Neutrophil (primary cell): Measurements from ENCODE around the gene ITPR1.

ENCODE experiments used
- H3K27ac ChIP-seq: fragments of 200-600 bp; sonication (generic); 2 replicates; pipeline ENCODE4 v1.5.1; 2016; ENCODE audit warnings: mild to moderate bottlenecking, moderate library complexity
- H3K27me3 ChIP-seq: fragments of 200-600 bp; sonication (generic); 2 replicates; pipeline ENCODE4 v1.6.0; 2016; ENCODE audit warnings: mild to moderate bottlenecking
- H3K36me3 ChIP-seq: fragments of 200-600 bp; sonication (generic); 2 replicates; pipeline ENCODE4 v1.5.1; 2017
- H3K4me1 ChIP-seq, 2 experiments: fragments of 200-600 bp in 1 of 2; sonication (generic) in 1 of 2; 1 replicate in 1 of 2; 2 replicates in 1 of 2; pipeline versions ENCODE4 v1.5.1 to v1.6.1; 2013 to 2016; ENCODE audit warnings: low read depth in 1 of 2, low read length in 1 of 2, mild to moderate bottlenecking in 1 of 2, moderate library complexity in 1 of 2; ENCODE audit not compliant: control insufficient read depth in 1 of 2, insufficient read depth in 1 of 2
- H3K4me3 ChIP-seq, 2 experiments: fragments of 200-600 bp in 1 of 2; sonication (generic) in 1 of 2; 1 replicate in 1 of 2; 2 replicates in 1 of 2; pipeline ENCODE4 v1.5.1; 2013 to 2016; ENCODE audit warnings: low read depth in 1 of 2, low read length in 1 of 2, mild to moderate bottlenecking in 1 of 2, moderate library complexity in 1 of 2
- H3K9me3 ChIP-seq: fragments of 200-600 bp; sonication (generic); 2 replicates; pipeline ENCODE4 v1.5.1; 2016
- TF ChIP-seq, protein P1 (sequence below): fragments of 200-600 bp; sonication (generic); IDR thresholded peaks from 2 replicates; pipeline ENCODE4 v1.5.1; 2016; ENCODE audit warnings: antibody characterized with exemption

Gene ITPR1

DNA sequence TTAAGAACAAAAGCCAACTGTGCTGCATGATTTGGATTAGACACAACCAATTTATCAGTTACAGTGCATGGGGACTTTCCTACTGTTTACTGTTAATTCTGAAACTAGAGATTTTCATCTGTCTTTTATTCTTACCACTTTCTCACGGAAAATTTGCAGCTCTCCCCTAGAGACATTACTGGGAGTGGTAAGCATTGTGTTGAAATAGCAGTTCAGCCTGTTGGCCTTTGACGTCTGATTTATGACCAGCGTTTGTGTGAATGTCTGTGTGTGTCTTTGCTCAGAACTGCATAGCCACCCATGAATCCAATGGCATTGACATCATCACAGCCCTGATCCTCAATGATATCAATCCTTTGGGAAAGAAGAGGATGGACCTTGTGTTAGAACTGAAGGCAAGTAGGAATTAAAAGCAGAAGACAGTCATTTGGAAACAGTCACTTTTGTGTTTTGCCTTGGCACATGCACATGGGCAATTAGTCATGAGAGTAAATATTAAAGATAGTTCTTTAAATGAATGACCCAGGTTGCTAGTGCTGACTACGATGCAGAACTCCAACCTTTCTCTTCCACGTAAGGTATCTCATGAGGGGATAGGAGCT is 283.9 kb downstream of the ITPR1 start:
- Histone ChIP-seq H3K4me1 (no peaks in the 10 kb centered on the region), H3K36me3 (no peaks in the 10 kb centered on the region), H3K27me3 (no peaks in the 10 kb centered on the region), H3K27ac (no peak overlapping the region), H3K9me3 (no peaks in the 10 kb centered on the region), H3K4me3 (no peak overlapping the region)
- TF ChIP-seq, protein P1, sequence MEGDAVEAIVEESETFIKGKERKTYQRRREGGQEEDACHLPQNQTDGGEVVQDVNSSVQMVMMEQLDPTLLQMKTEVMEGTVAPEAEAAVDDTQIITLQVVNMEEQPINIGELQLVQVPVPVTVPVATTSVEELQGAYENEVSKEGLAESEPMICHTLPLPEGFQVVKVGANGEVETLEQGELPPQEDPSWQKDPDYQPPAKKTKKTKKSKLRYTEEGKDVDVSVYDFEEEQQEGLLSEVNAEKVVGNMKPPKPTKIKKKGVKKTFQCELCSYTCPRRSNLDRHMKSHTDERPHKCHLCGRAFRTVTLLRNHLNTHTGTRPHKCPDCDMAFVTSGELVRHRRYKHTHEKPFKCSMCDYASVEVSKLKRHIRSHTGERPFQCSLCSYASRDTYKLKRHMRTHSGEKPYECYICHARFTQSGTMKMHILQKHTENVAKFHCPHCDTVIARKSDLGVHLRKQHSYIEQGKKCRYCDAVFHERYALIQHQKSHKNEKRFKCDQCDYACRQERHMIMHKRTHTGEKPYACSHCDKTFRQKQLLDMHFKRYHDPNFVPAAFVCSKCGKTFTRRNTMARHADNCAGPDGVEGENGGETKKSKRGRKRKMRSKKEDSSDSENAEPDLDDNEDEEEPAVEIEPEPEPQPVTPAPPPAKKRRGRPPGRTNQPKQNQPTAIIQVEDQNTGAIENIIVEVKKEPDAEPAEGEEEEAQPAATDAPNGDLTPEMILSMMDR = no peak

DNA sequence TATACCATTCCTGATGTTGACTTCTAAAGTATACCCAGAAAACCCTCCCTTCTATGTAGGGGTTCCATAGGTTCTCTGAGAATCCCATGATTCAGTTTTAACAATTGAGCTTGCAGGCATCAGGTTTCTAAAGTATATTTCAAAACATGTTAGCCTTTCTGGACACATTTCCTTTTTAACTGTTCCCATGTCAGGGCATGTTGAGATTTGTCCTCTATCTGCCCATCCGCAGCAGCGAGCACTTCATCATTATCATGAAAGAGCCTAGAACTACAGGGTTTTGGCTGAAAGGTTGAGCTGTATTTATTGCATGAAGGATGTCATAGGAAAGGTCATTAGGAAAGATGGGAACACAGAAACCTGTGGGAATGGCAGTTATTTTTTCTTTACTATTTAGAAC is 285.0 kb downstream of the ITPR1 start:
- no peaks in the 10 kb centered on the region for H3K27me3 ChIP-seq
- H3K4me3 ChIP-seq = no peak overlapping the region
- H3K27ac ChIP-seq = no peak overlapping the region
- H3K9me3 ChIP-seq = no peaks in the 10 kb centered on the region
- H3K36me3 ChIP-seq = no peaks in the 10 kb centered on the region
- TF ChIP-seq, protein P1 = no peak
- H3K4me1 ChIP-seq = no peaks in the 10 kb centered on the region

DNA sequence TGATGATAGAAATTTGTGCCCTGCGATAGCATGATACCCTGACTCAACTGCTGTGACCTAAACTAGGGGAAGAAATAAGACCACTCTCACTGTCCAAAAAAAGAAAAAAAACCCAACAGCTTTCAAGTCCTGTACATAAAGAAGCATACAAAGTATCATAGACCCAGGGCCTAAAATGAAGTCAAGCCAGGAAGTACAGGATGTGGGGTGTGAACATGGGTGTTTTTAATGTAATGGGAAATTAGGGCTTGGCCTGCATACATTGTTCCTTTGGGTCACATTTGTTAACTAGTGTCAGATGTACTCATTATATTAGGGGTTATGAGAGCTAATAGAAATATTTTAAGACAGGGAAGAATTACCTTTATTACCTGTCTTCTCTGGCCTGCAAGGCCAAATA is 285.6 kb downstream of the ITPR1 start:
- Histone ChIP-seq H3K27ac (no peak overlapping the region), H3K27me3 (no peaks in the 10 kb centered on the region), H3K36me3 (no peaks in the 10 kb centered on the region), H3K4me3 (no peak overlapping the region), H3K4me1 (no peaks in the 10 kb centered on the region), H3K9me3 (no peaks in the 10 kb centered on the region)
- TF ChIP-seq, protein P1 = no peak

DNA sequence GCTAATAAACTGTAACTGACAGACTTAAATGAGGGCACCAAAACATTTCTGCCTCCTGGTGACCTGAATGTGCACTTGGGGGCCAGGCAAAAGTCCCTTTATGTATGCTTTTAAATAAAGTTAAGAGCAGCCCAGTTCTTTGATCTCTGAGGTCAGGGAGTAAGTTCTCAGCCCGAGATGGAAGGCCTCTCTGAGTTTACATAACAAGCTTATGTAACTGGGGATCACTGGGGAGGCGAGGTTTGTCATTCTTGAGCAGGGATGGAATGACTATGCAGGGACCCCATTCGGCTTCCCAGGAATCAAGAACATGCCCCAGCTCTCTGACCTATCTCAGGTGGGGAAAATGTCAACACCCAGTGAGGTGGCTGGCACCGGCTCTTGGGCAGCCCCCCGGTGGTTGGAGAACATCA is 287.4 kb downstream of the ITPR1 start:
- Histone ChIP-seq H3K27me3 (no peaks in the 10 kb centered on the region), H3K4me1 (no peaks in the 10 kb centered on the region)
- TF ChIP-seq, protein P1 = no peak

DNA sequence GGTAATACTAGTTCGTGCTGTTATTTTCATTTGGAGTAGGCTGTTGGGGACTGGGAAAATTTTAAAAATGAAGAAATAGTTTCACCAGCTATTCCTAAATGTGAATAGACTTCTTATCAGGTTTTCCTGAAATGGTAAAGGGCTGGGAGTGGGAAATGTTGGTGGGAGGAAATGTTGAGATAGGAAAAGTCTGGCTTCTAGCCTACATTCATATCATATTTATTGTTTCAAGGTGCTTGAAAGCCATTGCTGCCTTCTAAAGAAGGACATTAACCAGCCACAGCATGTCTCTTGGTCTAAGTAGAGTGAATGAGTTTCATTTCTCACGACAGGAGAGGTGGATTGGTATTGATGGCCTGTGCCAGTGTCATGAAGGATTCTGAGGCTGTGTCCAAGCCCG is 288.9 kb downstream of the ITPR1 start:
- Histone ChIP-seq H3K27me3 (no peaks in the 10 kb centered on the region), H3K36me3 (no peaks in the 10 kb centered on the region), H3K4me1 (peaks cover 5 to 6% of the 10 kb centered on the region in 2 experiments), H3K9me3 (no peaks in the 10 kb centered on the region), H3K27ac (no peak overlapping the region), H3K4me3 (no peak overlapping the region)
- TF ChIP-seq, protein P1 = no peak

More for the DNA sequence above, 287.4 kb downstream of the ITPR1 start:
- Histone ChIP-seq H3K36me3 (no peaks in the 10 kb centered on the region), H3K4me3 (no peak overlapping the region), H3K27ac (no peak overlapping the region), H3K9me3 (no peaks in the 10 kb centered on the region)

DNA sequence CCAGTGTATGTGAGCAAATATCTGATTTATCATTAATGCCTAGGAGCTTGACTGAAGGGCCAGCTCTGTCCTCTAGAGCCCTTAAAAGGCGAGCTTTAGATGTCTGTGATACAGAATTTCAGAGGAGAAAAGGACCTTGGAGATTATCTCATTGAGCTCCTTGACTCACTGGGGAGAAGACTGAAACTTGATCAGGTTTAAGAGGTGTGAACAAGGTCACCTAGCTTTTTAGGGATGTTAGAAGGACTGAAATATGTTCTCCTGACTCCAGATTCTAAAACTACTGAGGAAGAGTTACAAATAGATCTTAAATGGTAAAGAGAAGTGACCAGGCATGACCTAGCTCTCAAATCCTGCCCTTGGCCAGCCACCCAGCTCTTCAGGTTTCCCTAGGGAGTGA is 292.4 kb downstream of the ITPR1 start:
- TF ChIP-seq, protein P1 = no peak
- no peaks in the 10 kb centered on the region for H3K27me3 ChIP-seq
- H3K36me3 ChIP-seq = no peaks in the 10 kb centered on the region
- no peaks in the 10 kb centered on the region for H3K9me3 ChIP-seq
- H3K27ac ChIP-seq = no peak overlapping the region
- no peak overlapping the region for H3K4me3 ChIP-seq
- peaks cover 5 to 6% of the 10 kb centered on the region in 2 experiments for H3K4me1 ChIP-seq
